B cell (primary cell): ENCODE data around the gene FREM2. TPM values are rescaled to one million over a fixed set of nuclear protein-coding genes. Genes with fewer than 3 reads are reported as not detected.

Source experiments
- ATAC-seq: fragments of 200-7000 bp; cut with Tn5 transposase; one replicate; pipeline ENCODE4 v1.10.0; 2021; ENCODE audit warnings: low read depth, mild to moderate bottlenecking, moderate number of reproducible peaks, moderate library complexity
- CTCF ChIA-PET: fragments of 350-600 bp; sonication (Branson Sonifier 250); formaldehyde crosslinking; loops from one replicate; lab custom pipeline; 2021; ENCODE audit warnings: antibody characterized with exemption, inconsistent platforms; lab: Charles Lee
- POLR2A ChIA-PET: fragments of 350-600 bp; sonication (Branson Sonifier 250); formaldehyde crosslinking; loops from one replicate; lab custom pipeline; 2021; ENCODE audit warnings: antibody characterized with exemption; lab: Charles Lee
- DNase-seq: peaks from one replicate; pipeline ENCODE4 v3.0.0; 2013
- H2AFZ ChIP-seq: 2 replicates; pipeline ENCODE4 v1.6.1; 2012; ENCODE audit warnings: mild to moderate bottlenecking, low read depth, low read length; ENCODE audit not compliant: insufficient read depth, poor library complexity, severe bottlenecking
- H3K27ac ChIP-seq, 2 donors: 1 replicate in 1 of 2; 2 replicates in 1 of 2; pipeline ENCODE4 v1.5.1; 2012 to 2013; ENCODE audit warnings: low read length in 2 of 2, mild to moderate bottlenecking in 2 of 2, moderate library complexity in 1 of 2
- H3K27me3 ChIP-seq, 4 experiments: fragments of 200-600 bp in 1 of 4; sonication (generic) in 1 of 4; replicated peaks in 1 of 4; 1 replicate in 2 of 4; 2 replicates in 2 of 4; pipeline versions ENCODE4 v1.6.1 to v1.7.0; 2013 to 2016; ENCODE audit warnings: low read length in 3 of 4, mild to moderate bottlenecking in 2 of 4, mixed read lengths in 1 of 4, moderate library complexity in 1 of 4; ENCODE audit not compliant: insufficient read depth in 4 of 4, control insufficient read depth in 3 of 4; ENCODE audit errors: control extremely low read depth in 1 of 4
- H3K36me3 ChIP-seq, 2 experiments: replicated peaks in 1 of 2; 1 replicate in 1 of 2; 2 replicates in 1 of 2; pipeline versions ENCODE4 v1.6.1 to v1.7.1; 2013; ENCODE audit warnings: low read length in 1 of 2; ENCODE audit not compliant: insufficient read depth in 2 of 2, control insufficient read depth in 1 of 2; ENCODE audit errors: control extremely low read depth in 1 of 2, extremely low read depth in 1 of 2
- H3K4me1 ChIP-seq, 2 donors: fragments of 200-600 bp in 1 of 2; sonication (generic) in 1 of 2; 1 replicate in 1 of 2; 2 replicates in 1 of 2; pipeline versions ENCODE4 v1.5.1 to v1.6.1; 2013 to 2017; ENCODE audit warnings: low read length in 2 of 2; ENCODE audit not compliant: control insufficient read depth in 2 of 2, insufficient read depth in 2 of 2
- H3K4me2 ChIP-seq: replicated peaks from 2 replicates; pipeline ENCODE3; 2012; ENCODE audit warnings: mild to moderate bottlenecking, low read depth, low read length; ENCODE audit not compliant: poor library complexity, severe bottlenecking
- H3K4me3 ChIP-seq, 5 experiments: fragments of 200-600 bp in 1 of 5; sonication (generic) in 1 of 5; 1 replicate in 3 of 5; 2 replicates in 2 of 5; pipeline versions ENCODE4 v1.5.1 to v1.7.0; 2011 to 2016; ENCODE audit warnings: low read length in 4 of 5, mild to moderate bottlenecking in 4 of 5, low read depth in 2 of 5, control low read depth in 1 of 5, moderate library complexity in 1 of 5; ENCODE audit not compliant: insufficient read depth in 1 of 5; ENCODE audit errors: control extremely low read depth in 1 of 5, extremely low read depth in 1 of 5
- H3K79me2 ChIP-seq: fragments of 200-600 bp; sonication (generic); one replicate; pipeline ENCODE4 v1.6.0; 2016; ENCODE audit warnings: low read length; ENCODE audit not compliant: control insufficient read depth, insufficient read depth
- H3K9ac ChIP-seq: fragments of 200-600 bp; sonication (generic); 2 replicates; pipeline ENCODE4 v1.6.1; 2017; ENCODE audit warnings: mild to moderate bottlenecking, low read length, moderate library complexity
- H3K9me3 ChIP-seq, 3 donors: one replicate each; pipeline versions ENCODE4 v1.6.1 to v1.7.1; 2013; ENCODE audit warnings: low read length in 2 of 3; ENCODE audit not compliant: control insufficient read depth in 2 of 3, insufficient read depth in 1 of 3; ENCODE audit errors: control extremely low read depth in 1 of 3
- H4K20me1 ChIP-seq: 2 replicates; pipeline ENCODE4 v1.6.0; 2012; ENCODE audit warnings: mild to moderate bottlenecking, low read length; ENCODE audit not compliant: insufficient read depth, control insufficient read depth, poor library complexity, severe bottlenecking
- H3K27ac Mint-ChIP-seq: one replicate; pipeline ENCODE4 v1.8.0; 2021; ENCODE audit warnings: mixed read lengths
- H3K27me3 Mint-ChIP-seq: one replicate; pipeline ENCODE4 v1.8.0; 2021; ENCODE audit warnings: mixed read lengths
- H3K4me1 Mint-ChIP-seq: one replicate; pipeline ENCODE4 v1.8.0; 2021; ENCODE audit warnings: mixed read lengths
- H3K4me3 Mint-ChIP-seq: one replicate; pipeline ENCODE4 v1.8.0; 2021; ENCODE audit warnings: mixed read lengths
- H3K9me3 Mint-ChIP-seq: one replicate; pipeline ENCODE4 v1.8.0; 2022; ENCODE audit warnings: mixed read lengths; ENCODE audit not compliant: insufficient read depth
- EZH2 ChIP-seq: IDR thresholded peaks from 2 replicates; pipeline ENCODE4 v1.6.1; 2012; ENCODE audit warnings: borderline replicate concordance, low read depth, mild to moderate bottlenecking, moderate library complexity, low read length; ENCODE audit not compliant: insufficient read depth, poor library complexity, severe bottlenecking
- WGBS: methylation state at CpG from one replicate; pipeline ENCODE4 v1.1.5; 2013; ENCODE audit warnings: missing lambda C conversion rate; ENCODE audit not compliant: insufficient coverage; 5-methylcytosine and 5-hydroxymethylcytosine counted together
- intact Hi-C: fragments of 100-400 bp; cut with micrococcal nuclease; formaldehyde crosslinking; loops from one replicate; pipeline ENCODE4 v1.10.0; 2022
- polyA plus RNA-seq: library from polyadenylated mRNA; depleted of rRNA; stranded (reverse); fragments of >200 nt; gene quantifications from 2 replicates; pipeline ENCODE4 v1.2.3, GENCODE V29; 2012
- total RNA-seq, 2 donors: library from RNA; stranded (reverse); fragments of 120-200 nt in 1 of 2; gene quantifications; 1 replicate in 1 of 2; 2 replicates in 1 of 2; pipeline versions ENCODE4 v1.2.3 to v1.2.4, GENCODE V29; 2013 to 2022
- TF ChIP-seq, protein P1 (sequence below): fragments of 200-600 bp; IDR thresholded peaks from one replicate; pipeline ENCODE4 v1.8.0; 2022; ENCODE audit warnings: antibody characterized with exemption, mild to moderate bottlenecking

The FREM2 gene
- total and polyA plus RNA-seq, 2 donors (not counting 1 experiment from before 2014, with no cell fraction given) = not detected

DNA sequence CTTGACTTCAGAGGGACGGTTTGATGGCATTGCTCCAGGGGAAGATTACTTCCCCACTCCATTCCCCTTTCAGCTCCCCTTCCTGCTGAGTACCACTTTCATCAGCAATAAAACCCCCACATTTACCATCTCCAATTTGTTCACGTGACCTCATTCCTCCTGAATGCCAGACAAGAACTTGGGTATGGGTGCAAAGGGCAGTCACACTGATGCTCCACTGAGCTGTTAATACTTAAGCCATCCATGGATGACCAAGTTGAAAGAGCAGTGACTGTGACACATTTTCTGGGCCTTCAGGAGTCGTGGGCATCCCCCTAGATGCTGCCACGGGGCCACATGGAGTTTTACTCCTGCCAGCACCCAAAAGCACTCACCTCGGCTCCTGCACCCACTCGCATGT is 210.6 kb downstream of the FREM2 start:
- Histone ChIP-seq H3K9me3 (no peaks in the 10 kb centered on the region), H4K20me1 (no peaks in the 10 kb centered on the region), H3K4me2 (no peak overlapping the region), H2AFZ (no peak overlapping the region), H3K4me1 (no peaks in the 10 kb centered on the region), H3K36me3 (no peaks in the 10 kb centered on the region), H3K27ac (no peak overlapping the region), H3K4me3 (no peak overlapping the region), H3K79me2 (no peaks in the 10 kb centered on the region), H3K27me3 (no peaks in the 10 kb centered on the region), H3K9ac (no peak overlapping the region)
- WGBS = 76% methylated on average over 5 of the region's 6 CpGs
- intact Hi-C loops = no loop called here
- H3K27me3 Mint-ChIP-seq = no peaks in the 10 kb centered on the region
- DNase-seq (no peak), ATAC-seq (no peak)
- H3K4me1 Mint-ChIP-seq = no peaks in the 10 kb centered on the region
- H3K9me3 Mint-ChIP-seq = no peaks in the 10 kb centered on the region
- H3K27ac Mint-ChIP-seq = no peak overlapping the region
- TF ChIP-seq EZH2 = no peak
- TF ChIP-seq, protein P1, sequence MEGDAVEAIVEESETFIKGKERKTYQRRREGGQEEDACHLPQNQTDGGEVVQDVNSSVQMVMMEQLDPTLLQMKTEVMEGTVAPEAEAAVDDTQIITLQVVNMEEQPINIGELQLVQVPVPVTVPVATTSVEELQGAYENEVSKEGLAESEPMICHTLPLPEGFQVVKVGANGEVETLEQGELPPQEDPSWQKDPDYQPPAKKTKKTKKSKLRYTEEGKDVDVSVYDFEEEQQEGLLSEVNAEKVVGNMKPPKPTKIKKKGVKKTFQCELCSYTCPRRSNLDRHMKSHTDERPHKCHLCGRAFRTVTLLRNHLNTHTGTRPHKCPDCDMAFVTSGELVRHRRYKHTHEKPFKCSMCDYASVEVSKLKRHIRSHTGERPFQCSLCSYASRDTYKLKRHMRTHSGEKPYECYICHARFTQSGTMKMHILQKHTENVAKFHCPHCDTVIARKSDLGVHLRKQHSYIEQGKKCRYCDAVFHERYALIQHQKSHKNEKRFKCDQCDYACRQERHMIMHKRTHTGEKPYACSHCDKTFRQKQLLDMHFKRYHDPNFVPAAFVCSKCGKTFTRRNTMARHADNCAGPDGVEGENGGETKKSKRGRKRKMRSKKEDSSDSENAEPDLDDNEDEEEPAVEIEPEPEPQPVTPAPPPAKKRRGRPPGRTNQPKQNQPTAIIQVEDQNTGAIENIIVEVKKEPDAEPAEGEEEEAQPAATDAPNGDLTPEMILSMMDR = no peak
- ChIA-PET CTCF (interaction anchor here (1.5 kb wide), 1 partner anchor 9 kb away, joined by 3 read pairs; no protein-coding TSS in a partner anchor), POLR2A (no interaction called here)
- H3K4me3 Mint-ChIP-seq = no peak overlapping the region

DNA sequence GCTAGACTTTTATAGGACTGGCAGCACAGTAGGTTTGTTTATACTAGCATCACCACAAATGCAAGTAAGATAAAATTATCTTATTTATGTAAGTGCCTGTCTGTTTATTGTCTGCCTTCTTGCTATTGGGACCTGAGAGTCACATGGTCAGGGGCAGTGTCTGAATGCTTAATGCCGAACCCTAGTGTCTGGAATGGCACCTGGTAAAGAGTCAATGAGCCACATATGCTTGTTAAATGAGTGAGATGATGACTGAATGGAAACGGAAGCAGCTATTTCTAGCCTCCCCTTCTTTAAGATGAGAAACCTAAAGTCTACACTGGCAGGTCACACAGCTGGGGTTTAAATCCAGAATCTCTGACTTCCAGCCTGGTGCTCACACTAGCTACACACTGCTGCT is 211.6 kb downstream of the FREM2 start:
- Histone ChIP-seq H3K79me2 (no peaks in the 10 kb centered on the region), H3K27ac (no peak overlapping the region), H3K4me2 (no peak overlapping the region), H3K9me3 (no peaks in the 10 kb centered on the region), H3K4me3 (no peak overlapping the region), H3K36me3 (no peaks in the 10 kb centered on the region), H3K9ac (no peak overlapping the region), H3K4me1 (no peaks in the 10 kb centered on the region), H2AFZ (no peak overlapping the region), H3K27me3 (no peaks in the 10 kb centered on the region), H4K20me1 (no peaks in the 10 kb centered on the region)
- DNase-seq = no peak
- Mint-ChIP-seq H3K9me3 (no peaks in the 10 kb centered on the region), H3K4me1 (no peaks in the 10 kb centered on the region), H3K27me3 (no peaks in the 10 kb centered on the region), H3K27ac (no peak overlapping the region), H3K4me3 (no peak overlapping the region)
- ChIA-PET POLR2A (no interaction called here), CTCF (no interaction called here)
- 78% methylated on average over 2 of the region's 2 CpGs for WGBS
- intact Hi-C loops = no loop called here
- TF ChIP-seq EZH2 = no peak
- TF ChIP-seq, protein P1 = no peak
- ATAC-seq = no peak
